Mesodermal cell (in vitro differentiated cells): ENCODE measurements around the gene FANCC.

ENCODE experiments used
- H3K27ac ChIP-seq: 2 replicates; pipeline ENCODE4 v1.7.0; 2013; ENCODE audit warnings: mild to moderate bottlenecking, low read depth, low read length, moderate library complexity; ENCODE audit not compliant: severe bottlenecking
- H3K36me3 ChIP-seq: 2 replicates; pipeline ENCODE4 v1.7.1; 2013; ENCODE audit warnings: mild to moderate bottlenecking, low read length, moderate library complexity; ENCODE audit not compliant: control insufficient read depth, insufficient read depth
- H3K4me1 ChIP-seq: one replicate; pipeline ENCODE4 v1.7.1; 2013; ENCODE audit warnings: mild to moderate bottlenecking, low read length; ENCODE audit not compliant: insufficient read depth, control insufficient read depth, poor library complexity, severe bottlenecking
- H3K4me3 ChIP-seq: 2 replicates; pipeline ENCODE4 v1.7.0; 2013; ENCODE audit warnings: low read length, control low read depth, mild to moderate bottlenecking; ENCODE audit not compliant: insufficient read depth, poor library complexity, severe bottlenecking; ENCODE audit errors: extremely low read depth
- H3K9me3 ChIP-seq: 2 replicates; pipeline ENCODE4 v1.7.1; 2013; ENCODE audit warnings: mild to moderate bottlenecking, low read length, moderate library complexity; ENCODE audit not compliant: control insufficient read depth
- WGBS, 2 experiments: methylation state at CpG; one replicate each; pipeline ENCODE4 v1.1.5; 2013; ENCODE audit warnings: missing lambda C conversion rate in 2 of 2; ENCODE audit not compliant: insufficient coverage in 2 of 2; 5-methylcytosine and 5-hydroxymethylcytosine counted together

FANCC gene

DNA sequence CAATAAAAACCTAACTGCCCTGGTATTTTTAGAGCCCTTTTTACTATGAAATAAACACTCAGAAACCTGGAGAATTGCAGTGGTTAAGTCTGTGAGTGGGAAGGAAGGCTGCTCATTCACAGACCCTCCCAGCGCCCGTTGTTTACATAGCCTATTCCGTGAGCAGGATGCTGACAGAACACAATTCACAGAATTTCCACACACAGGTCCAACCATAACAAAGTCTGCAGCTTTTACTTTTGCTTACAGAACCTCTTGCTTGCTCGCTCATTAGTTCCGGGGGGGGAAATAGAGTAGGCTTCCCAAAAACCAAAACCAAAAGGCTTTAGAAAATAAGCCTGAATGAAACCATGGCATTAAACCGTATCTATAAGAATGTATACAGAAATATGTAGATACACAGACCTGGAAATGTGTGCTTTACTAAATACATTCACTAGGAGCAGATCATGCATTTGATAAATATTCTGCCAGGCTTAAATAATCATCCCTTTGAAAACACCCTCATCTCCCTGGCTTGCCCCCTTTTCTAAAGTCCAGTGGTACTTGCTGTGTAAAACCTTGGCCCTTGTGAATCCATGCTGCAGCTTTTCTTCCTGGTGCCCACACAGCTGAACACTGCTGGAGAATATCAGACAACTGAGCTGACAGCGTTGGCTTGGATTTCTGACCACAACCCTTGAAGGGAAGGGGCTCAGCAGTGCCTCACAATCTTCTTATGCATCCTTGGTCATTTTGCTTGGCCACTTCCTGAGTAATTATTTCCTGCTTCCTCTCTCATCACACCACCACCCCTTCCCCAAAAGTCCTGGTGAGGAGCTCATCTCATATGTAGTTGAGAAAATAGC is 128.0 kb downstream of the FANCC start:
- no peaks in the 10 kb centered on the region for H3K9me3 ChIP-seq
- no peaks in the 10 kb centered on the region for H3K36me3 ChIP-seq
- peaks cover 23% of the 10 kb centered on the region for H3K4me1 ChIP-seq
- H3K27ac ChIP-seq: peak overlapping the region; percentile 58
- no peak overlapping the region for H3K4me3 ChIP-seq
- WGBS, 2 experiments: 89% methylated on average over 1 of the region's 7 CpGs; no CpG with 5 or more reads in 1 of the 2 experiments

GRCh38 chr9:95188459-95188858 is 129.1 kb downstream of the FANCC start:
- Histone ChIP-seq H3K36me3 (no peaks in the 10 kb centered on the region), H3K9me3 (no peaks in the 10 kb centered on the region), H3K27ac (no peak overlapping the region), H3K4me1 (peaks cover 23% of the 10 kb centered on the region), H3K4me3 (no peak overlapping the region)
- 85 to 88% methylated on average over 3 to 4 of the region's 4 CpGs for WGBS, 2 experiments

DNA sequence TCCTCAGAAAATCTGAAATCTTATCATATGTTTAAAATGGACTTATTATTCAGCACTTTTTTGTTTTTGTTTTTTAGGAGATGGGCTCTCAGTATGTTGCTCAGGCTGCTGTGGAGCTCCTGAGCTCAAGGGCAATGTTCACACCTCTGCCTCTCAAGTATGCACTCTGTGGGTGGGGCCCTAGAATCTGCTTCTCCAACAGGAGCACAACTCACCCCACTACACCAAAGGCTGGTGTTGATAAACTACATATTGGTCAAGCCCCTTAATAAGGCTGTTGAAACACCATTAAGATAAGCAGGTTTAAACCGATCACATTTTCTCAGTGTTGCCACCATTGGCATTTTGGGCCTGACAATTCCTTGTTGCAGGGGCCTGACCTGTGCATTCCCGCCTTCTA is 131.6 kb downstream of the FANCC start:
- Histone ChIP-seq H3K27ac (no peak overlapping the region), H3K36me3 (no peaks in the 10 kb centered on the region), H3K9me3 (no peaks in the 10 kb centered on the region), H3K4me3 (no peak overlapping the region), H3K4me1 (peaks cover 23% of the 10 kb centered on the region)
- WGBS, 2 experiments: 85 to 100% methylated on average over 1 to 2 of the region's 2 CpGs

GRCh38 chr9:95182854-95183563 is 134.5 kb downstream of the FANCC start:
- peaks cover 1% of the 10 kb centered on the region for H3K4me1 ChIP-seq
- no peak overlapping the region for H3K27ac ChIP-seq
- no peaks in the 10 kb centered on the region for H3K9me3 ChIP-seq
- WGBS, 2 experiments: 57 to 87% methylated on average over 3 to 7 of the region's 11 CpGs
- H3K4me3 ChIP-seq: no peak overlapping the region
- no peaks in the 10 kb centered on the region for H3K36me3 ChIP-seq

GRCh38 chr9:95181835-95182234 is 135.7 kb downstream of the FANCC start:
- no peaks in the 10 kb centered on the region for H3K36me3 ChIP-seq
- WGBS, 2 experiments: 80 to 82% methylated on average over 2 to 3 of the region's 4 CpGs

GRCh38 chr9:95181226-95181818 is 136.2 kb downstream of the FANCC start:
- 100% methylated on average over 1 of the region's 3 CpGs for WGBS, 2 experiments
- Histone ChIP-seq H3K9me3 (no peaks in the 10 kb centered on the region), H3K27ac (no peak overlapping the region), H3K4me1 (no peaks in the 10 kb centered on the region), H3K36me3 (no peaks in the 10 kb centered on the region), H3K4me3 (no peak overlapping the region)

More at GRCh38 chr9:95181835-95182234, 135.7 kb downstream of the FANCC start:
- no peaks in the 10 kb centered on the region for H3K4me1 ChIP-seq
- H3K27ac ChIP-seq: no peak overlapping the region
- H3K9me3 ChIP-seq: no peaks in the 10 kb centered on the region
- no peak overlapping the region for H3K4me3 ChIP-seq

DNA sequence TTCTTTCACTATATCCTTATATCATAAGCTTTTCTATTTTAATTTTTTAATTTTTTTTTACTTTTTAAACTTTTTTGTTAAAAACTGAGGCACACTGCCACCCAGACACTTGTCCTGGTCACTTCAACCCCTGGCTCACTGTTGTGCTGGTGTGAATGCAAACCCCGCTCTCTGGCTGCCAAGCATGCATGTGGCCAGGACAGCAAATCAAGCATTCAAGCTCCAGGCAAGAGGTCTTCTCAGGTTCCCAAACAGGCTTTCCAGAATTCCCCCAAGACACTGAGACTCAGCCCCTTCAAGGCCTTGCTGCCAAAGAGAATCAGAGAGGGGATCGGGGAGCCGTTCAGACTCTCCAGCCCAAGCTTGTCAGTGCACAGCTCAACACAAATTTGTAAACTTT is 139.9 kb downstream of the FANCC start:
- no peaks in the 10 kb centered on the region for H3K4me1 ChIP-seq
- no peaks in the 10 kb centered on the region for H3K9me3 ChIP-seq
- no peaks in the 10 kb centered on the region for H3K36me3 ChIP-seq
- WGBS, 2 experiments: 100% methylated on average over 1 of the region's 3 CpGs
- no peak overlapping the region for H3K27ac ChIP-seq
- H3K4me3 ChIP-seq: no peak overlapping the region

GRCh38 chr9:95176755-95177319 is 140.7 kb downstream of the FANCC start:
- H3K27ac ChIP-seq: no peak overlapping the region
- WGBS, 2 experiments: 88 to 100% methylated on average over 2 of the region's 4 CpGs
- H3K36me3 ChIP-seq: no peaks in the 10 kb centered on the region
- H3K4me1 ChIP-seq: no peaks in the 10 kb centered on the region
- H3K4me3 ChIP-seq: no peak overlapping the region
- H3K9me3 ChIP-seq: no peaks in the 10 kb centered on the region

GRCh38 chr9:95175523-95175922 is 142.0 kb downstream of the FANCC start:
- no peaks in the 10 kb centered on the region for H3K36me3 ChIP-seq
- 92% methylated on average over 7 of the region's 8 CpGs for WGBS, 2 experiments
- no peaks in the 10 kb centered on the region for H3K9me3 ChIP-seq
- H3K27ac ChIP-seq: no peak overlapping the region
- H3K4me3 ChIP-seq: no peak overlapping the region
- H3K4me1 ChIP-seq: peaks cover 6% of the 10 kb centered on the region

DNA sequence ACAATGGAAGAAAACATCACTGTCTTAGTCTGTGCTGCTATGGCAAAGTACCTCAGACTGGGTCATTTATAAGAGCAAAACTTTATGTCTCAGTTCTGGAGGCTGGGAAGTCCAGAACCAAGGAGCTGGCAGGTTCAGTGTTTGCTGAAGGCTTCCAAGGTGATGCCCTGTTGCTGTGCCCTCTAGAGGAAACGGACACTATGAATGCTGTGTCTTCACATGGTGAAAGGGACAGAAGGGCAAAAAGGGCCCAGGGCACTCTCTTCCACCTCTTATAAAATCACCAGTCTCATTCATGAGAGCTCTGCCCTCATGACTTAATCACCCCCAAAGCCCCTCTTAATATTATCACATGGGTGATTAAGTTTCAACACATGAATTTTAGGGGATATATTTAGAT is 143.5 kb downstream of the FANCC start:
- 100% methylated on average over 1 of the region's 1 CpG; no CpG with 5 or more reads in 1 of the 2 experiments for WGBS, 2 experiments

More for the DNA sequence above, 143.5 kb downstream of the FANCC start:
- Histone ChIP-seq H3K36me3 (no peaks in the 10 kb centered on the region), H3K4me1 (peaks cover 6% of the 10 kb centered on the region), H3K27ac (no peak overlapping the region), H3K9me3 (no peaks in the 10 kb centered on the region), H3K4me3 (no peak overlapping the region)
